ENCODE results near the gene PDHB.

Gene PDHB

DNA sequence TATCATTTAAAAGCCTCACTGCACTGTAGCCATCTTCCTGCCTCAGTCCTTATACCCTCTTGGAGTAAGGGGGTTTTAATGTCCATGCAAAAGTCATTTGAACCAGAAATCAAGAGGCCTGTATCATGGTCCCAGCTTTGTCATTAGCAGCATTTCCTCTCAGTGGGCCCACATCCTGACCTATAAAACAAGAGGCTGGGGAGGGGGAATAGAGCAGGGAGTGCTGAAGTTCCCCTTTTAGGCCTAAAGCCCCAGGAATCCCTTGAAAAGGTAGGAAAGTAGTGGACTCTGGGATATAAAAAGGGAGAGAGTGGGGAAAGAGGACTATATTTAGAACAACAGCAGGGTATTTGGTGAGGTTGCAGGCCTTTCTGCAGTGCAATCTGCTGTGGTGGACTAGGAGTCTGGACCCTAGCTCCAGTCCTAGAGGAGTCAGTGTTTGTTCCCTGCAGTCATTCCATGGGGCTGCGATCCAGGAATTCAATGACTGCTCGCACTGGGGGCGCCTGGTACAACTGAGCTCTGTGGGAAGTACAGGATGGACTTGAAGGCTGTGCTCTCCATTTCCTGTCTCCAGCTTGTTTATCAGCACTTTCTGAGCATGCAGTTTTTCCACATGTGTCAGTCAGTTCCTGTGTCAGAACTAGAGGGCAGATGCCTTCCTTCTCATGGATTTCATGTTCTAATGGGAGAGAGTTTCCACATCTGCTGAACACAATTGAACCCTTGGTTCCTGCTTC lies 46.8 kb downstream of the PDHB start:
- TF ChIP-seq, protein P1, sequence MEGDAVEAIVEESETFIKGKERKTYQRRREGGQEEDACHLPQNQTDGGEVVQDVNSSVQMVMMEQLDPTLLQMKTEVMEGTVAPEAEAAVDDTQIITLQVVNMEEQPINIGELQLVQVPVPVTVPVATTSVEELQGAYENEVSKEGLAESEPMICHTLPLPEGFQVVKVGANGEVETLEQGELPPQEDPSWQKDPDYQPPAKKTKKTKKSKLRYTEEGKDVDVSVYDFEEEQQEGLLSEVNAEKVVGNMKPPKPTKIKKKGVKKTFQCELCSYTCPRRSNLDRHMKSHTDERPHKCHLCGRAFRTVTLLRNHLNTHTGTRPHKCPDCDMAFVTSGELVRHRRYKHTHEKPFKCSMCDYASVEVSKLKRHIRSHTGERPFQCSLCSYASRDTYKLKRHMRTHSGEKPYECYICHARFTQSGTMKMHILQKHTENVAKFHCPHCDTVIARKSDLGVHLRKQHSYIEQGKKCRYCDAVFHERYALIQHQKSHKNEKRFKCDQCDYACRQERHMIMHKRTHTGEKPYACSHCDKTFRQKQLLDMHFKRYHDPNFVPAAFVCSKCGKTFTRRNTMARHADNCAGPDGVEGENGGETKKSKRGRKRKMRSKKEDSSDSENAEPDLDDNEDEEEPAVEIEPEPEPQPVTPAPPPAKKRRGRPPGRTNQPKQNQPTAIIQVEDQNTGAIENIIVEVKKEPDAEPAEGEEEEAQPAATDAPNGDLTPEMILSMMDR (IDR thresholded peaks at IDR 0.05; ENCODE audit: insufficient read depth, low read length) = no peak
- TF ChIP-seq SPI1 (IDR thresholded peaks at IDR 0.05; ENCODE audit: borderline replicate concordance, low read depth) (no peak), GABPA (IDR thresholded peaks at IDR 0.05; ENCODE audit: low read depth) (no peak), POLR2AphosphoS5 (IDR thresholded peaks at IDR 0.05; ENCODE audit: low read depth) (no peak)
- TF ChIP-seq, protein P2, sequence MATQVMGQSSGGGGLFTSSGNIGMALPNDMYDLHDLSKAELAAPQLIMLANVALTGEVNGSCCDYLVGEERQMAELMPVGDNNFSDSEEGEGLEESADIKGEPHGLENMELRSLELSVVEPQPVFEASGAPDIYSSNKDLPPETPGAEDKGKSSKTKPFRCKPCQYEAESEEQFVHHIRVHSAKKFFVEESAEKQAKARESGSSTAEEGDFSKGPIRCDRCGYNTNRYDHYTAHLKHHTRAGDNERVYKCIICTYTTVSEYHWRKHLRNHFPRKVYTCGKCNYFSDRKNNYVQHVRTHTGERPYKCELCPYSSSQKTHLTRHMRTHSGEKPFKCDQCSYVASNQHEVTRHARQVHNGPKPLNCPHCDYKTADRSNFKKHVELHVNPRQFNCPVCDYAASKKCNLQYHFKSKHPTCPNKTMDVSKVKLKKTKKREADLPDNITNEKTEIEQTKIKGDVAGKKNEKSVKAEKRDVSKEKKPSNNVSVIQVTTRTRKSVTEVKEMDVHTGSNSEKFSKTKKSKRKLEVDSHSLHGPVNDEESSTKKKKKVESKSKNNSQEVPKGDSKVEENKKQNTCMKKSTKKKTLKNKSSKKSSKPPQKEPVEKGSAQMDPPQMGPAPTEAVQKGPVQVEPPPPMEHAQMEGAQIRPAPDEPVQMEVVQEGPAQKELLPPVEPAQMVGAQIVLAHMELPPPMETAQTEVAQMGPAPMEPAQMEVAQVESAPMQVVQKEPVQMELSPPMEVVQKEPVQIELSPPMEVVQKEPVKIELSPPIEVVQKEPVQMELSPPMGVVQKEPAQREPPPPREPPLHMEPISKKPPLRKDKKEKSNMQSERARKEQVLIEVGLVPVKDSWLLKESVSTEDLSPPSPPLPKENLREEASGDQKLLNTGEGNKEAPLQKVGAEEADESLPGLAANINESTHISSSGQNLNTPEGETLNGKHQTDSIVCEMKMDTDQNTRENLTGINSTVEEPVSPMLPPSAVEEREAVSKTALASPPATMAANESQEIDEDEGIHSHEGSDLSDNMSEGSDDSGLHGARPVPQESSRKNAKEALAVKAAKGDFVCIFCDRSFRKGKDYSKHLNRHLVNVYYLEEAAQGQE (IDR thresholded peaks at IDR 0.05; ENCODE audit: insufficient replicate concordance, low read depth) = no peak
- DNase-seq (ENCODE audit: low read depth in 1 of 2, low spot score in 1 of 2) = no peak
- Histone ChIP-seq H3K27me3 (ENCODE audit: insufficient read depth, poor library complexity, severe bottlenecking) (no peaks in the 10 kb centered on the region), H3K4me3 (replicated peaks; ENCODE audit: insufficient read depth, low read length) (no peak overlapping the region), H3K27ac (replicated peaks) (no peak overlapping the region)

DNA sequence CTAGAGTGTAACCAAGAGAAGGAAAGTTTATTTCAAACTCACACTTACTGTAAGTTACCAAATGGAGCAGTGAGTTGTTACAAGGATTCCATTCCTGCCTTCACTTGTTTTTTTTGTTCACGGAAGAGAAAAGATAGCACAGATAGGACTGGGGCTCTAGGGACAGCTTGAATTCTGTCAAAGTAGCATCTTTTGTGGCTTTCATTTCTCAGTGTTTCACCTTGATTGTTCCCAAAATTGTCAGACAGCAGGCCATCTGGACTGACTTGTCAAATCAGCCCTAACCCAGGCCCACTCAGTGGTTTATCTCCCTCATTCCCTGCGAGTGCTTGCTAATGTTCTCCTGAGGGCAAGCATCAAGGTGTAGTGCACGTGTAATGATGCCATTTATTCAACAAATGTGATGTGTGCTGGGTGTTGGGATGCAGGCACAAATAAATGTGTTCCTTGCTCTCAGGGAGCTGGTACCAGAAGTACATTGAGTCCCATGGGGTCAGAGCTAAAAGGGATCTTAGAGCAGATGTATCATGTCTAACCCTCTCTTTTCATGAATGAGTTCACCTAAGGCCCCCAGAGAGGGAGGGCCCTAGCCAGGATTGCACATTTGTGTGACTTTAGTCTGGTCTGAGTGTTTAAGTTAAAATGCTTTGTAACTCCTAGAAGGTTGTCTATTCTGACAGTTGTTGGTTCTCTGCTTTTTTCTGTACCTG lies 49.1 kb downstream of the PDHB start:
- no peak for DNase-seq (ENCODE audit: low read depth in 1 of 2, low spot score in 1 of 2)
- TF ChIP-seq, protein P2 (IDR thresholded peaks at IDR 0.05; ENCODE audit: insufficient replicate concordance, low read depth) = no peak
- TF ChIP-seq SPI1 (IDR thresholded peaks at IDR 0.05; ENCODE audit: borderline replicate concordance, low read depth) (no peak), GABPA (IDR thresholded peaks at IDR 0.05; ENCODE audit: low read depth) (no peak)
- TF ChIP-seq, protein P1 (IDR thresholded peaks at IDR 0.05; ENCODE audit: insufficient read depth, low read length) = no peak
- H3K27me3 ChIP-seq (ENCODE audit: insufficient read depth, poor library complexity, severe bottlenecking) = no peaks in the 10 kb centered on the region
- H3K27ac ChIP-seq (replicated peaks) = no peak overlapping the region
- no peak overlapping the region for H3K4me3 ChIP-seq (replicated peaks; ENCODE audit: insufficient read depth, low read length)

DNA sequence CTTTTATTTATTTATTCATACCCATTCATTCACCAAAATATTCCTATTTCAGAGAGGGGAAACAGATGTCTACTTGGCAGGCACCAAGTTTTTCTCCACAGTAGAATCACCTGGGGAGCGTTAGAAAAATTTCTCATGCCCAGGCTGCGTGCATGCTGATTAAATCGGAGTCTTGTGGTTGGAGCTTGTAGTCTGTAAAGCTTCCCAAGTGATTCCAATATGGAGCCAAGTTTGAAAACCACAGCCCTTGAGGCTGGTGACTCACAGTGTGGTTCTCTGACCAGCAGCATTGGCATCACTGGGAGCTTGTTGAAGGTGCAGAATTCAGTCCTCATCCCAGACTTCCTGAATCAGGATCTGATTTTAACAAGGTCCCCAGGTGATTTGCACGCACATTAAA lies 49.7 kb downstream of the PDHB start:
- TF ChIP-seq, protein P1 (IDR thresholded peaks at IDR 0.05; ENCODE audit: insufficient read depth, low read length) = no peak
- TF ChIP-seq, protein P2 (IDR thresholded peaks at IDR 0.05; ENCODE audit: insufficient replicate concordance, low read depth) = no peak
- TF ChIP-seq GABPA (IDR thresholded peaks at IDR 0.05; ENCODE audit: low read depth) = no peak
- no peak for TF ChIP-seq SPI1 (IDR thresholded peaks at IDR 0.05; ENCODE audit: borderline replicate concordance, low read depth)
- TF ChIP-seq POLR2AphosphoS5 (IDR thresholded peaks at IDR 0.05; ENCODE audit: low read depth) = no peak
- H3K27ac ChIP-seq (replicated peaks) = no peak overlapping the region
- no peak overlapping the region for H3K4me3 ChIP-seq (replicated peaks; ENCODE audit: insufficient read depth, low read length)
- DNase-seq (ENCODE audit: low read depth in 1 of 2, low spot score in 1 of 2) = no peak
- H3K27me3 ChIP-seq (ENCODE audit: insufficient read depth, poor library complexity, severe bottlenecking) = no peaks in the 10 kb centered on the region
